ENCODE results near the gene ZNF541. TPM values are rescaled to one million over a fixed set of nuclear protein-coding genes. Genes with fewer than 3 reads are reported as not detected.

The ZNF541 gene
- total RNA-seq, 1 experiment from 2014 or later: 0.15 TPM

GRCh38 chr19:47613165-47614020 lies 40.4 kb upstream of the ZNF541 start:
- no TSS peak for BruUV-seq (replicated peaks)
- no peak for DNase-seq (ENCODE audit: low read depth, low spot score)
- POLR2A ChIA-PET: no interaction called here
- no peak for ATAC-seq
- Histone ChIP-seq H3K9me3 (ENCODE audit: control insufficient read depth, insufficient read depth, low read depth, low read length) (no peaks in the 10 kb centered on the region), H3K4me3 (ENCODE audit: low read depth in 2 of 2, low read length in 2 of 2) (no peak overlapping the region), H3K27me3 (ENCODE audit: control insufficient read depth, insufficient read depth, low read length) (no peaks in the 10 kb centered on the region), H3K4me1 (ENCODE audit: control insufficient read depth, insufficient read depth, low read length) (peaks cover 36% of the 10 kb centered on the region), H3K36me3 (ENCODE audit: control insufficient read depth, insufficient read depth, low read length) (no peaks in the 10 kb centered on the region), H3K27ac (ENCODE audit: low read length) (no peak overlapping the region)
- intact Hi-C loops (cut with micrococcal nuclease; ENCODE audit: unreplicated experiment) (no loop called here), in situ Hi-C loops (cut with HindIII; ENCODE audit: low pct_unique_long_range_greater_than_20kb, low sequenced_read_pairs) (no loop called here)
- TF ChIP-seq, protein P1, sequence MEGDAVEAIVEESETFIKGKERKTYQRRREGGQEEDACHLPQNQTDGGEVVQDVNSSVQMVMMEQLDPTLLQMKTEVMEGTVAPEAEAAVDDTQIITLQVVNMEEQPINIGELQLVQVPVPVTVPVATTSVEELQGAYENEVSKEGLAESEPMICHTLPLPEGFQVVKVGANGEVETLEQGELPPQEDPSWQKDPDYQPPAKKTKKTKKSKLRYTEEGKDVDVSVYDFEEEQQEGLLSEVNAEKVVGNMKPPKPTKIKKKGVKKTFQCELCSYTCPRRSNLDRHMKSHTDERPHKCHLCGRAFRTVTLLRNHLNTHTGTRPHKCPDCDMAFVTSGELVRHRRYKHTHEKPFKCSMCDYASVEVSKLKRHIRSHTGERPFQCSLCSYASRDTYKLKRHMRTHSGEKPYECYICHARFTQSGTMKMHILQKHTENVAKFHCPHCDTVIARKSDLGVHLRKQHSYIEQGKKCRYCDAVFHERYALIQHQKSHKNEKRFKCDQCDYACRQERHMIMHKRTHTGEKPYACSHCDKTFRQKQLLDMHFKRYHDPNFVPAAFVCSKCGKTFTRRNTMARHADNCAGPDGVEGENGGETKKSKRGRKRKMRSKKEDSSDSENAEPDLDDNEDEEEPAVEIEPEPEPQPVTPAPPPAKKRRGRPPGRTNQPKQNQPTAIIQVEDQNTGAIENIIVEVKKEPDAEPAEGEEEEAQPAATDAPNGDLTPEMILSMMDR (IDR thresholded peaks at IDR 0.05): no peak
- TF ChIP-seq POLR2AphosphoS5 (IDR thresholded peaks at IDR 0.05; ENCODE audit: low read depth, low read length) (no peak), SIN3A (IDR thresholded peaks at IDR 0.05; ENCODE audit: borderline replicate concordance, insufficient read depth, low read depth, low read length) (no peak)
- TF ChIP-seq, protein P2, sequence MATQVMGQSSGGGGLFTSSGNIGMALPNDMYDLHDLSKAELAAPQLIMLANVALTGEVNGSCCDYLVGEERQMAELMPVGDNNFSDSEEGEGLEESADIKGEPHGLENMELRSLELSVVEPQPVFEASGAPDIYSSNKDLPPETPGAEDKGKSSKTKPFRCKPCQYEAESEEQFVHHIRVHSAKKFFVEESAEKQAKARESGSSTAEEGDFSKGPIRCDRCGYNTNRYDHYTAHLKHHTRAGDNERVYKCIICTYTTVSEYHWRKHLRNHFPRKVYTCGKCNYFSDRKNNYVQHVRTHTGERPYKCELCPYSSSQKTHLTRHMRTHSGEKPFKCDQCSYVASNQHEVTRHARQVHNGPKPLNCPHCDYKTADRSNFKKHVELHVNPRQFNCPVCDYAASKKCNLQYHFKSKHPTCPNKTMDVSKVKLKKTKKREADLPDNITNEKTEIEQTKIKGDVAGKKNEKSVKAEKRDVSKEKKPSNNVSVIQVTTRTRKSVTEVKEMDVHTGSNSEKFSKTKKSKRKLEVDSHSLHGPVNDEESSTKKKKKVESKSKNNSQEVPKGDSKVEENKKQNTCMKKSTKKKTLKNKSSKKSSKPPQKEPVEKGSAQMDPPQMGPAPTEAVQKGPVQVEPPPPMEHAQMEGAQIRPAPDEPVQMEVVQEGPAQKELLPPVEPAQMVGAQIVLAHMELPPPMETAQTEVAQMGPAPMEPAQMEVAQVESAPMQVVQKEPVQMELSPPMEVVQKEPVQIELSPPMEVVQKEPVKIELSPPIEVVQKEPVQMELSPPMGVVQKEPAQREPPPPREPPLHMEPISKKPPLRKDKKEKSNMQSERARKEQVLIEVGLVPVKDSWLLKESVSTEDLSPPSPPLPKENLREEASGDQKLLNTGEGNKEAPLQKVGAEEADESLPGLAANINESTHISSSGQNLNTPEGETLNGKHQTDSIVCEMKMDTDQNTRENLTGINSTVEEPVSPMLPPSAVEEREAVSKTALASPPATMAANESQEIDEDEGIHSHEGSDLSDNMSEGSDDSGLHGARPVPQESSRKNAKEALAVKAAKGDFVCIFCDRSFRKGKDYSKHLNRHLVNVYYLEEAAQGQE (IDR thresholded peaks at IDR 0.05; ENCODE audit: insufficient read depth in 1 of 2, low read depth in 2 of 2, low read length in 1 of 2): no peak
- CTCF ChIA-PET: no interaction called here

GRCh38 chr19:47610902-47611301 lies 38.0 kb upstream of the ZNF541 start:
- no peaks in the 10 kb centered on the region for H3K9me3 ChIP-seq (ENCODE audit: control insufficient read depth, insufficient read depth, low read depth, low read length)
- 0 out of 2 replicates have a peak overlapping the region, but pooled peaks have one; percentile 39 for H3K27ac ChIP-seq (ENCODE audit: low read length)
- no peaks in the 10 kb centered on the region for H3K27me3 ChIP-seq (ENCODE audit: control insufficient read depth, insufficient read depth, low read length)
- POLR2A ChIA-PET: no interaction called here
- no peaks in the 10 kb centered on the region; the same call in 1 of the 2 replicates for H3K36me3 ChIP-seq (ENCODE audit: control insufficient read depth, insufficient read depth, low read length)
- TF ChIP-seq, protein P2 (IDR thresholded peaks at IDR 0.05; ENCODE audit: insufficient read depth in 1 of 2, low read depth in 2 of 2, low read length in 1 of 2): no peak
- TF ChIP-seq, protein P1 (IDR thresholded peaks at IDR 0.05): no peak
- TF ChIP-seq SIN3A (IDR thresholded peaks at IDR 0.05; ENCODE audit: borderline replicate concordance, insufficient read depth, low read depth, low read length): no peak
- no peak for TF ChIP-seq TCF7L2 (IDR thresholded peaks at IDR 0.05; ENCODE audit: low read depth, low read length)
- no peak for TF ChIP-seq POLR2AphosphoS5 (IDR thresholded peaks at IDR 0.05; ENCODE audit: low read depth, low read length)
- CTCF ChIA-PET: interaction anchor here (0.7 kb wide), 1 partner anchor 35 kb away, joined by 3 read pairs; no protein-coding TSS in a partner anchor
- no peak for DNase-seq (ENCODE audit: low read depth, low spot score)
- H3K4me1 ChIP-seq (ENCODE audit: control insufficient read depth, insufficient read depth, low read length): peaks cover 29% of the 10 kb centered on the region
- H3K4me3 ChIP-seq (ENCODE audit: low read depth in 2 of 2, low read length in 2 of 2): peak overlapping the region in 1 of 2 experiments; percentile 53; a peak in 2 of 4 replicates
- in situ Hi-C loops (cut with HindIII; ENCODE audit: low pct_unique_long_range_greater_than_20kb, low sequenced_read_pairs): no loop called here
- BruUV-seq (replicated peaks): no TSS peak
- intact Hi-C loops (cut with micrococcal nuclease; ENCODE audit: unreplicated experiment): no loop called here
- no peak for ATAC-seq

Measured in Panc1 (cell line).